Stimulated activated CD4-positive, alpha-beta T cell treated with anti-CD3 and anti-CD28 coated beads, Interleukin-2, amount 100 ng/mL, for 24 hours (primary cell): Measurements from ENCODE around the gene DICER1.

Experiments used
- DNase-seq, 2 donors: peaks; one replicate each; pipeline ENCODE4 v3.0.0-alpha.2; 2020

Gene DICER1

DNA sequence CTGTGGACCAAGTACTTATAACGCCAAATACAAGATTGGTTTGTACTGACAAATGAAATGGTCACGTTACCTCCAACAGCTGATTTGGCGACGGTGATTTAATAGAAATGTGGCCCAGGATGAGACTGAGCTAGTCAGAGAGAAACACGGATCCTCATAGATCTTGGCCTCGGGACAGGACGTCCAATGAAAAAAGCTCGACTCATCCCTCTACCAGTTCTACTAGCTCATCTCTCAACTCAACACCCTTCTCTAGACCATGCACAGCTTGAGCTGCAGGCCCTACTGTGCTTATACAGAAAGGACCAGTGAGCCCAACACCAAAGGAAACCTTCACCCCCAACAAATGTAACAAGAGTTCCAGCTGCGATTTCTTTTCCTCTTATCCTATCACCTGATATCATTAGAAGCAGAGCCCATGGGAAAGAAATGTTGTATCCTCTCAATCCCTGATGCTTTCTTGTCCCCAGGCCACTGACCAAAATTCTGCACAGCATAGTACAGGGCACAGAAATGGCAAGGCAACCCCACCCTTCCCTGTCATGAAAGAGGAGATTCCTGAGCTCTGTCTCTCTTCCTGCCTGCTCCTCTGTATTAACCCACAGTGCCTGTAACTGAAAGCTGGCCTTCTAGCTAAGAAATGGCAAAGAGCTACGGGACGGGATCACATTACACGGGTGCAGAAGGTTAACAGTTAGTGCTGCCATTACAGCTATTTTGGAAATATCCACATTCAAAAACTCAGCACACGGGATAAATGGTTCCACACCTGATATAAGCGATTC lies 39.2 kb downstream of the DICER1 start:
- no peak for DNase-seq

DNA sequence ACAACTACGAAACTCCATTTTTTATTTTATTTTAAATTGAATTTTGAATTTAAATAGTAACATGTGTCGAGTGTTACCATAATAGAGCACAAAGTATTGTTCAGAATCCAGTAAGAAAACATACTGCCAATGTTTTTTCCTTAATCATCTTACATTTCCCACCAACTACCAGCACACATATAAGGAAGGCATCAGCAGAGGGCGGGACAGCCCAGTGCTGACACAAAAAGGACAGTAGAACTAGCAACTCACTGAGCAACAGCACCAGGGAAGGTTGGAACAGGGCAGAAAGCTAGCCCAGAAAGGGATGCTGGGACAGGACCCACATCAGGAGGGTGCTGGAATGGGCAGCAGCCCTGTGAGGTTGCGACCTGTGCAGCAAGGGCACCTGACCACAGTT lies 43.9 kb downstream of the DICER1 start:
- no peak for DNase-seq

DNA sequence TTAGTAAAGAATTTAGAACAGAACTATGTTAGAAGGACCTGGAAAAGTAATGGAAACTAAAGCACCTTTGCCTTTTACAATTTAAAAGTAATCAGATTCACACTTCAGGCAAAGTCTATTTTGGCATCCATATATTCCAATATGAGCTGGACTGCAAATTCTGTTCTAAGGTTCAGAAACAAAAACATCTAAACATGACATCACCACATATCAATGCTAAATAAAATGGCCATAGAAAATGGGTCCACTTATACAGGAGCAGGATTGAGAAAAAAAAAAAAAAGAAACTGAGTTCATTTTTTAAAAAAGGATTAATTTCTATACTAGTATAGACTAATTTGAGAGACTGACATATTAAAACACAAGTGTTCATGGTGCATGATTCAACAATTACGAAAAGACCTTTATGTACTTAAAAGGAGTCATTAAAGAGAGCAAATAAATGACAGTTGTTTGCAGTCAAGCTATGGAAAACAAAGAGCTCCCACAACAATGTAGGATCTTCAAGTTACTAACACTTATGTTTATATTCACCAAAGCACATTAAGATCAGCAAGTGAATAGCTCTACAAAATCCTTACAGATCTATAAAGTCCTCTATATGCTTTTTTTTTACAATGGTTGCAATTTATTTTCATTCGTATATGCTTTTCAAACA lies 45.7 kb downstream of the DICER1 start:
- DNase-seq, result no peak

DNA sequence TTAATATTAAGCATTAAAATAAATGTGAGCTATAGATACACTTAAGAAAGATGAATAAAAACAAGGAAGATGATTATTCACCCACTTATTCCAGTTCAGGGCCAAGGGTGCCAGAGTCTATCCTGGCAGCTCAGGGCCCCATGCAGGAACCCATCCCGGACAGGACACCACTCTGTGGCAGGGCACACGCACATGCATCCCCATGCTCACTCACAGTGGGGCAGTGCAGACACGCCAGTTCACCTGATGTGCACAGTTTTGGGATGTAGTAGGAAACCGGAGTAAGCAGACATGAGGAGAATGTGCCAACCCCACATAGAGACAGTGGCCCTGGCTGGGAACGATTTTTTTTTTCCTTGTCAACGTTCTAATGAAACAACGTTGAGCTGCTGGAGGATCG lies 47.2 kb downstream of the DICER1 start:
- no peak for DNase-seq

DNA sequence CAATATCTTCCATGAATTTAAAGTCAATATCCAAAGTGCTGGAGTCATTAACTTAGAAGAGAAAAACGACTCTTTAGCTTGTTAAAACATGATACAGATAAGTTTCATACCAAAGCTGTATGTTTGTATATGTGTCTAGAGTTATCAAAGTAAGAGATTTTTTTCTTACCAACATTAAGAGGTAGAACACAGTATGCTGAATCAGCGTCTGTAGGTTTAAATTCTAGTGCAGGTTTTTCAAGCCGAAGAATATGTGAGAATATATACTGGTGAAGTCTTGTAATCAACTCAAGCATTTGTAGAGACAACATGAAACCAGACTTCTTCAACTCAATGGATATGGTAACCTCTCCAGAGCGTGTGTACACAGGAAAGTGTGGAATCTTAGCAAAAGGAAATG lies 49.6 kb downstream of the DICER1 start:
- no peak for DNase-seq

DNA sequence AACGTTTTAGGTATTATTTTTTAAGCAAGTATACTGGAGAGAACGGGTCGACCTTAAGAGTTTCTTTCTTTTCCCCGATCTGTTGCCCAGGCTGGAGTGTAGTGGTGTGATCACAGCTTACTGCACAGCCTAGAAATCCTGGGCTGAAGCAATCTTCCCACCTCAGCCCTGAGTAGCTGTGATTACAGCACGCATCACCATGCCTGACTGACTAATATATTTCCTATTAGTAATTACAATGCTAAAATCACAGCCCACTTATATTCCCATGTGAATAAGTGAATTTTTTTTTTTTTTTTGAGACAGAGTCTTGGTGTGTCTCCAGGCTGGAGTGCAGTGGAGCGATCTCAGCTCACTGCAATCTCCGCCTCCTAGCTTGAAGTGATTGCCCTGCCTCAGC lies 50.4 kb downstream of the DICER1 start:
- DNase-seq, result no peak

DNA sequence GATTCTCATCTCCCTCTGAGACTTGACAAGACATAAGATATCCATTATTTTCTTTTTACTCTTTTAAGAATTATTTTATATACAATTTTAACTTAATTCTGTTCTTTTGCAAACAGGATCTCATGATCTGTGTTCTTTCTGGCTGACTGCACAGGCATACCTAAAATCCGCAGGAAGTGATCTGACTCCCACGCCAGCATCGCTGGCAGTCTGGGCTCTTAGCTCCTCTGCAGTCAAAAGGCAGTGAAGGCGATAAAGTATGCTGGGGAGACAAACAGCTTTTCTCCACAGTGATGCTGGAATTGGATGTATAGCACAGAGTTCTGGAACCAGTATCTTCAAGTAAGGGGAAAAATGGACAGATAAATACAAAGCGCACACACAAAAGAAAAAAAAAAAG lies 52.4 kb downstream of the DICER1 start:
- DNase-seq, result no peak

DNA sequence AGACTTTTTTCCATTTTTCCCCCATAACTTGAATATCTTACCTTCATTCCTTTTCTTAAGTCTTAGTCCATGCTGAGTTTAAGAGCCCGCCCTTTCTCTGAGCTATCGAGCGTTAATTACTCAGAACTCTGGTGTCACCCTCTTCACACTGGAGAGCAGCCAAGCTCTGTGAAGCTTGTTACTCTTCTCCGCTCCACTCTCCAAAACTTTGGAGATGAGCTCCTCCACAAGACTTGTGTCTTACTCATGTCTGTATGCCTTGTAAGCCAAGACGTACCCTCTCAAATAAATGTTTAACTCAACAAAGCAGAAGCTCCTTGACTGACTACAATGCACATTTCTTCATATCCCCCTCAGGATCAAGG lies 54.7 kb downstream of the DICER1 start:
- DNase-seq, result no peak

DNA sequence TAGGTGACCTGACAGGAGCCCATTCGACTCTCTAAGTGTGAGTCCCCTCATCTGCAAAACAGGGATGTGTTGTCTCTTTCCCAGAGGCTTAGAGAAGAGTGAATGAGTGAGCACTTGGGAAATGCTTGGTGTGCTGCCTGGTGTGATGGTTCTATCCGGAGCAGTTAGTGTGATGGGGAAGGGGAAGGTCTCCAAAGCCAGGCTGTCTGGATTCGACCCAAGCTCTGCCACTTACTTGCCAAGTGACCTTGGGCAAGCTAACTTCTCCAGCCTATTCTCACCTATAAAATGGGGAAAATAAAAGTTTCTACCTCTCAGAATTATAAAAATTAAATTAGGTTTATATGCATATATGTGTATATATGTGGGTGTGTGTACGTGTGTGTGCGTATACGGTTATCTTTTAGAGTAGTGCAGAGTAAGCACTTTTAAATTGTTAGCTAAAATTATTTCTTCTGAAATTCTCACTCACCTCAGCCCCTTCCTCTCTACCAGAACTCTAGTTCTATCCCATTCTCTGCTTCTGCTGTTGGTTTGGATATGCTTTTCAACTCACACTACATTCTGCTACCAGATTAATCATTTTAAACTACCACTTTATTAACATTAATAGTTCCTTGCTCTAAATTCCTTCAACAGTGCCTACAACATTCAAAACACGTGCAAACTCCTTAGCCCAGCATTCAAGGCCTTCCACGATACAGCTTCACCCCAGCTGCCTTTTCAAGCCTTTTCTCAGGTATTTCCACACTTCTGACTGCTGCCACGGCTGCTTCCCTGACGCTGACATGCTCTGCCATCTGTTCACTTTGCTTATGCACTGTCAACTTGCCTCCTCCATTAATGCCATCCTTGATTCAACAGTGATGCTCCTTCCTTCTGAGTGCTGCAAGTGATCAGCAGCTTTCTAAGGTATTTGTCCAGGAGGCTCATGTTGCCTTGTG lies 55.3 kb downstream of the DICER1 start:
- no peak for DNase-seq

DNA sequence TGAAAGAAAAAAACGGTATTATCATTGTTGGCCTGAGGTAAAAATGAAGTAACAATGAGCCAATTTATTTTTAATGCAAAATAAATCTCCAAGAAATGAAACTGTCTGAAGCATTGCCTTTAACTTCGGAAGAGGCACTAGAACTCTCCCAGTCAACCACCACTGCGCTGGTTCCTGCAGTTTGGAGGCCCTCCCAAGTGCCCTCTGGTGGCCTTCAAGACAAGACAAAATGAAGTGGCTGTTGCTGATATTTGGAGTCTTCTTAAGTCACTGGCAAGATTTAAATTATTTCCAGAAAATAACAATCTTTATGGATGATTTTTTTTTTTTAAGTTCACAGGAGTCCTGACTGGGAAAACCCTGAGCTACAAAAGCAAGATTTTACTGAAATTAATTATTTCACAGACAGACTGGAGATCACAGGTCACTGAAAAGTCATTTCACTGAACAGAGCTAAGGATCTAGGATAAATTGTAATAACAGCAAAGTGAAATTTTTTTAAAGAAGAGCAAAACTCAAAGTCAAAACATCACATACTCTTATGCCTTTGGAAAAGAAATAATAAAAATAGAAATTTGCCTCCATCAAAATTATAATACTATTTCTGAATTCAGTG lies 58.2 kb downstream of the DICER1 start:
- peak; percentile 27 for DNase-seq

DNA sequence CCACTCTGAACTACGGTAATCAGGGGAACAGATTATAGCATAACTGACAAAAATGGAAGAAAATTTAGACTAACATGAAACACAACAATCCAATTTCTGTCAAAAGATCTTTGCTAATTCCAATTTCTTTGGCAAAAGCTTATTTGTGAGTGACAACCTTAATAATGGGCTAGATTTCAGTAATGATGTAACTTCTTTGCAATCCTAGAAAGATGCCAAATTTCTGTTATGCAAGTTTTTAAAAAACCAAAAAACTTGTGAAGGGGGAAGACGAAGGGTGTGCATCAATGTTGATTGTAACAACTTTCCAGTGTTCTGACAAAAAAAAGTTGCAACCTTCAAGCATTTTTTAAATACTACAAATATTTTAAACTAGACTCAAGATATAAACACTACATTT lies 59.9 kb downstream of the DICER1 start:
- no peak for DNase-seq

DNA sequence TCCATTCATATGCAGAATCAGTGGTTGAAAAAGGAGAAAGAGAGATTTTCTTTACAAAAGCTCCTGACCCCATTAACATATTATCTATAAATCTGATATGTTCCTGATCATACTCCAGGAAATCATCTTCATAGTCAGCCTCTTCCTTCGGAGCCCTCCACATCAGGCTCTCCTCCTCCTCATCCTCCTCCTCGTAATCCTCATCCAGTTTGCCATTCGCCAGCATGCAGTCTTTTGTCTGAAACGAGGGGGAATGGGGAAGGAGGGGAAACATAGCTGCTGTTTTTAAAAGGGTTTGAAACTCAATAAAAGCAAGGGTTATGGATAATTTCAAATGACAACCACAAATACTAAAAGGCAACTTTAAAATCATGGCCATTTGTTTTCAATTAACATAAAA lies 60.9 kb downstream of the DICER1 start:
- no peak for DNase-seq

DNA sequence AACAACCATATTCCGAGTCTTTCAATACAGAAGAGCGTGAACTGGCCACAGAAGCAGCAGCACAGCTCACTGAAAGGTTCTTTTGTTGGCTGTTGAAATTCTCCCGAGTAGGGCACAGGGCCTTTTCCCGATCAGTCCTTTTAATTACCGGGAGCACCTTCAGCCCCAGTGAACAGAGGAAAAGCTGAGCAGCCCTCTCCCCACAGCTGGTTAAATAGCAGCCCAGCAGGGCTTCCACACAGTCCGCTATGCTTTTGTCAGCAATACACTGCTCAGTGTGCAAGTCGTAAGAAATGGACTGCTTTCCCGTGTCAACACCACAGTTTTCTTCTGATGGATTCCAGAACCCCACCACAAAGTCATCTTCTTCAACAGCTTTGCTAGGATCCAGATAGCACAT lies 61.3 kb downstream of the DICER1 start:
- no peak for DNase-seq

DNA sequence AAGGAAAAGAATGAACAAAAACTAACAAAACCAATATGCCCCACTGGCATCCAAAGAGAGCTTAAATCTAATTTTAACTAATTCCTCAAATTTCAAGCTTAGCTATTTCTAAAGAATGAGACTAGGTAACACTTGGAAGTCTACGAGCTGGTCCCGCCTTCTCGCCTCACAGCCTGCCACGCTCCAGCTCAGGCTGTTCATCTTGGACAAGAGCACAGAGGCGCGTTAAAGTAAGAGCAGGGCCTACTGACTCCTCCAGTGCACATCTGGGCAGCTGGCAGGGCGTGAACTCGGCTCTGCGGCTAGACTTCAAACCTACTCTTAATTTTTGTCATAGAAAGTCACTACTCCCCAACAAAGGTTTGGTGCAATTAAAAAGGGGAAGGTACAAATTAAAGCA lies 64.6 kb downstream of the DICER1 start:
- DNase-seq, result no peak

DNA sequence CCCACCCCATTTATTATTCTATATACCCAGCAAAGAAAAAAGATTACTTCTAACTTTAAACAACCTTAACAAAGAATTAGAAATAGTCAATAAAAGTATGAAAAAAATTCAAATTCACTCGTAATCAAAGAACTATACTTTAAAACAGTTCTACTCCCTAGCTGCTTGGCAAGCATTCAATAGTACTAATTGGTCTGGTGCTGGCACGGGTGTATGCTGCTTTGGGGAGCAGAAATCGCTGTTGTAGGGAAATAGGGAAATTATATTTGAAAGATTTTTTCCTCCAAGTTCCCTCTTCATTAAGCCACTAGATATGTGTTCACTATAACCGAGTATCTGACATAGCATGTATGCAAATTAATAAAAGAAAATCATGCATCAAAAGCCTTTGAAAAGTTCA lies 65.7 kb downstream of the DICER1 start:
- DNase-seq, result no peak

DNA sequence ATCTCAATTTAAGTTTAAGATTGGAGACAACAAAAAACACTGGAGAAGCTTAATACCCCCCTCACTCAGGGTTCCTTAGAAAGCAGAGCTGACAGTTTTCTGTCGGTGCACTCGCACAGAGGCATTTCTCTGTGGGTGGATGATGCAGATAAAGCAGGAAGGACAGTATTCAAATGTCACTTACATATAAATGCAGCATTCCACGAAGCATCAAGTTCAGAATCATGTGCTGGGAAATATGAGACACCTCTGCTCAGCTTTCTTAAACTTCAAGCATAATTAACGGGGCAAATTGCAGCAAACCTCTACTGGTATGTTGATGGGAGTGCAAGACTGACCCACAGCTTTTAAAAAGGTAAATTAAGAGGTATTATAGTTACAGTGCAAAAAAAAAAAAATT lies 68.7 kb downstream of the DICER1 start:
- DNase-seq, result no peak

DNA sequence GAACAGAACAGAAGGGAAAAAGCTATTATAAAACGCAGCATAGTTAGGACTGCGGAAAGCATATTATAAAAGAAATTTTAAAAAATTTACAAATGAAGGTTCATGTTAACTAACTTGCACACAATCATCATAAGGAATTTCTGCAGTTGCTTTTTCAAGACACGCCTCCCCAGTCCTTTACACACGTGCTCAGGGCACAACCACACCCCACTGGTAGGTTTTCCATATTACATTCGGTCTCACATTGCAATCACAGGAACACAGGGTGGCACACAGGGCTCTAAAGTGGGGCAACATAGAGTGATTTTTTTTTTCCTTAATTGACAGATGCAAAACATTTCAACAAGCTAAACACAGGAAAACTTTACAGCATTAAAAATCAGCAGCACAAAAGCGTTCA lies 69.7 kb downstream of the DICER1 start:
- DNase-seq, result no peak

DNA sequence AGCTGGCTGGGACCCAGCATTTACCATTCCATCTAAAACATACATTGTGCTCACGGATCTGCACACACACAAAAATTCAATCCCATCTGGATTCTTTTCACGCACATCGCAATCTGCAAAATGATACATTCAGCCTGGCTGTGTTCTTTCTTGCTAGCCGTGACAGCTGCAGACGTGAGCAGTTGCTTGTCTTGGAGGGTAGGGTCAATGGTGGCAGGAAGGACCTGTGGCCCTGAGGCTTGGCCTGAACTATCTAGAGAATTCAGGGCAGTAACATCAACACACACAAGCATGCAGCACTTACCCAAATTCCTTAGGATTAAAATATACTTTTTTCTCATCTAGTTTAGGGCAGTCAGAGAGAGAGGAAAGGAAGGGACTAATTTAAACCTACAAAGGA lies 72.0 kb downstream of the DICER1 start:
- no peak for DNase-seq

DNA sequence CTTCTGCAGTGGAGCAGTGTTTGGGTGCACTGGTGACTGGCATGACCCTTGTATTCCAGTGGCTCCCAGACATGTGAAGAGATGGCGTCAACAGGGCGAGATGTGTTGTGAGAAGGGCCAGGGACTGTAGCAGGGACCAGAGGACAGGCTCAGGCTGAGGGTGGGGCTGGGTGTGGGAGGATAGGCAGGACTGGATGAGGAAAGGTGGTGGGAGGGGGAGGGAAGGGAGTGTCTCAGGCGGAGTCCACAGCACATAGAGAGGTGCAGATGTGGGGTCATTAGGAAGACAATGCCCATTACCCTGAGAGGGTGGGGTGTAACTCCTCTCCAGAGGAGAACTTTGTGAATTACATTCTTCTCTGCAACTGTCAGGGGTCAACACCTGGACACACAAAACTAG lies 78.5 kb downstream of the DICER1 start:
- DNase-seq, result no peak

DNA sequence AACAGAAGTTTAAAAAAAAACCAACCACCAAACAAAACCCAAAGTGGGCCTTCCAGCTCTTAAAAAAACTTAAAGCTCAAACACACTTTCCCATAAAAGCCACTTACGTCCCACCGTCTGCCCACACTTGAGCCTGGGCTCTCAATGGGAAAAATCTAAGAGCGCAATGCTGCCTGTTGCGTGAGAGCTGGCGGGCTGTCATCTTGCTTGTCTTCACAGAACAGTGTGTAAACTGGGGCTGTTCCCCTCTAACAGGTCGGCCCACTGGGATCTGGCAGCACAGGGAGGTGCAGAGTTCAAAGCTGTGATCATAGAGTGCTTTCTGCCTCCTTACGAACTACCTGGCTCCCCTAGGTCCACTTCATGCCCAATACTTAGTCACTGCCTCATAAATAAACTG lies 80.0 kb downstream of the DICER1 start:
- DNase-seq, result no peak

DNA sequence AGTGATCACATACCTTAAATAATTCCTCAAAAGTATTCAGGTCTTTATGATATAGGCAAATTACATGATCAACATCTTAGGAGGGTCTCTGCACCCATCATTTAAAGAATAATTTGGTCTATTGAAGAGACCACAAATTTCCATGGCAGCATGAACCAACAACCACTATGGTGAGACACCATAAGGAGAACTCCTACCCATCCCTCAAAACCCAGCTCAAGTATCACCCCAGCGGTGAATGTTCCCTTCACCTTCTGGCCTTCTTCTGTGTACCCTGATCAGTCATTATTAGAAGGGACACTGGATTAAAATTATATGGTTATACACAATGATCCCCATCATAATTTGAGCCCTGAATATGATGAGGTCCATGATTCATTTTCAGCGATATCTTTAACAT lies 81.5 kb downstream of the DICER1 start:
- DNase-seq, result no peak

DNA sequence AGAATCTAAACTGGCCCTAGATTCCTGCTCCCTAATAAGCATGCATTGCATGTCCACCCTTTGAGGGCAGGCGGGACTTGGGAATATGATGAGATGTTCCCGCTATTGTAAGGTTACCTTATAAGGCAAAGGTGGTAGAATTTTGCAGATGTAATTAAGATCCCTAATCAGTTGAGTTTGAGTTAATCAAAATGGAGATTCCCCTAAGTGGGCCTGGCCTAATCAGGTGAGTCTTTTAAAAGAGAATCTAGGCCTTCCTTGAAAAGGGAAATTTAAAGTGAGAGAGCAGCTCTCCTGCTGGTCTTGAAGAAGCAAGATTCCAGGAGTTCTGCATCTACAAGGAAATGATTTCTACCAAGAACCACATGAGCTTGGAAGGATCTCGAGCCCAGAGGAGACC lies 83.4 kb downstream of the DICER1 start:
- no peak for DNase-seq

DNA sequence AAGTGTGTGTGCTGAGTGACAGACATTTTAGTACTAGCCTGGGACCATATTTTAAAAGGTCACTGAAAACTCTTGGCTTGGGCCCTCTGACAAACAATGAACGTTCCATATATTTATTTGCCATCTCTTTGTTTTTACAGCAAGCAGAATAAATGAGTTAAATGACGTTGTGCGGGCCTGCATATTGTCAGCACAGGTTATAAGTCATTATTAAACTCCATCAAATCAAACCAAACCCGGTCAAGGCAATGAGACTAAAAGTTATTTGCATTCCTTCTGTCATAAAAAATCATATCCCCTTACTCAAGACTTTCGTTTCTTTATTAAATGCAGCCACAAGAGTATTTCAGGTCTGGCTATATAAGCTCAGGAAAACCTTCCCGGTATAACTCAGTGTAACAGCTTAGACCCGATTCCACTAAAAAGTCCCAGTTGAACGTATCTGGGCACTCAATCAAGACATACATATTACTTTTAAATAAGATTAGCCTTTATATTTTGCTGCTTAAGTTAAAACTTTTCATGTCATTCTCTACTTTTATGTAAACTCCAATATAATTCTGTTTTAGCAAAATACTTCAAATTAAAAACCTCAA lies 84.9 kb downstream of the DICER1 start:
- no peak for DNase-seq
